BE2C (cell line): ENCODE results near the gene ROBO1.

Source experiments
- DNase-seq: peaks from one replicate; pipeline ENCODE4 v3.0.0-alpha.2; 2020
- H3K27me3 ChIP-seq: fragments of 250-450 bp; sonication (Bioruptor Pico); 2 replicates; pipeline ENCODE4 v1.5.1; 2020; ENCODE audit warnings: mild to moderate bottlenecking
- H3K36me3 ChIP-seq: fragments of 250-450 bp; sonication (Bioruptor Pico); 2 replicates; pipeline ENCODE4 v1.5.1; 2020; ENCODE audit warnings: mild to moderate bottlenecking
- H3K4me1 ChIP-seq: fragments of 250-450 bp; sonication (Bioruptor Pico); 2 replicates; pipeline ENCODE4 v1.5.1; 2020
- H3K4me3 ChIP-seq: 2 replicates; pipeline ENCODE4 v1.5.1; 2011; ENCODE audit warnings: low read depth, low read length
- H3K9me3 ChIP-seq: fragments of 250-450 bp; sonication (Bioruptor Pico); 2 replicates; pipeline ENCODE4 v1.5.1; 2020
- TF ChIP-seq, protein P1 (sequence below): IDR thresholded peaks from 2 replicates; pipeline ENCODE4 v1.5.1; 2012; ENCODE audit warnings: mild to moderate bottlenecking, low read depth, low read length

ROBO1 gene

GRCh38 chr3:79018671-79019136 is 749.1 kb downstream of the ROBO1 start:
- peak; percentile 77 for DNase-seq
- H3K4me3 ChIP-seq, result peak overlapping the region; percentile 71

GRCh38 chr3:79018265-79018664 is 749.5 kb downstream of the ROBO1 start:
- no peaks in the 10 kb centered on the region for H3K36me3 ChIP-seq
- no peaks in the 10 kb centered on the region for H3K27me3 ChIP-seq
- peak overlapping the region; percentile 71 for H3K4me3 ChIP-seq
- TF ChIP-seq, protein P1, sequence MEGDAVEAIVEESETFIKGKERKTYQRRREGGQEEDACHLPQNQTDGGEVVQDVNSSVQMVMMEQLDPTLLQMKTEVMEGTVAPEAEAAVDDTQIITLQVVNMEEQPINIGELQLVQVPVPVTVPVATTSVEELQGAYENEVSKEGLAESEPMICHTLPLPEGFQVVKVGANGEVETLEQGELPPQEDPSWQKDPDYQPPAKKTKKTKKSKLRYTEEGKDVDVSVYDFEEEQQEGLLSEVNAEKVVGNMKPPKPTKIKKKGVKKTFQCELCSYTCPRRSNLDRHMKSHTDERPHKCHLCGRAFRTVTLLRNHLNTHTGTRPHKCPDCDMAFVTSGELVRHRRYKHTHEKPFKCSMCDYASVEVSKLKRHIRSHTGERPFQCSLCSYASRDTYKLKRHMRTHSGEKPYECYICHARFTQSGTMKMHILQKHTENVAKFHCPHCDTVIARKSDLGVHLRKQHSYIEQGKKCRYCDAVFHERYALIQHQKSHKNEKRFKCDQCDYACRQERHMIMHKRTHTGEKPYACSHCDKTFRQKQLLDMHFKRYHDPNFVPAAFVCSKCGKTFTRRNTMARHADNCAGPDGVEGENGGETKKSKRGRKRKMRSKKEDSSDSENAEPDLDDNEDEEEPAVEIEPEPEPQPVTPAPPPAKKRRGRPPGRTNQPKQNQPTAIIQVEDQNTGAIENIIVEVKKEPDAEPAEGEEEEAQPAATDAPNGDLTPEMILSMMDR, result no peak
- H3K4me1 ChIP-seq, result no peaks in the 10 kb centered on the region; the same call in 1 of the 2 replicates
- no peak for DNase-seq
- no peaks in the 10 kb centered on the region for H3K9me3 ChIP-seq

More at GRCh38 chr3:79018671-79019136, 749.1 kb downstream of the ROBO1 start:
- TF ChIP-seq, protein P1, result peak; percentile 2; the same call in 1 of the 2 replicates
- Histone ChIP-seq H3K9me3 (no peaks in the 10 kb centered on the region), H3K36me3 (no peaks in the 10 kb centered on the region), H3K27me3 (no peaks in the 10 kb centered on the region), H3K4me1 (no peaks in the 10 kb centered on the region; the same call in 1 of the 2 replicates)

DNA sequence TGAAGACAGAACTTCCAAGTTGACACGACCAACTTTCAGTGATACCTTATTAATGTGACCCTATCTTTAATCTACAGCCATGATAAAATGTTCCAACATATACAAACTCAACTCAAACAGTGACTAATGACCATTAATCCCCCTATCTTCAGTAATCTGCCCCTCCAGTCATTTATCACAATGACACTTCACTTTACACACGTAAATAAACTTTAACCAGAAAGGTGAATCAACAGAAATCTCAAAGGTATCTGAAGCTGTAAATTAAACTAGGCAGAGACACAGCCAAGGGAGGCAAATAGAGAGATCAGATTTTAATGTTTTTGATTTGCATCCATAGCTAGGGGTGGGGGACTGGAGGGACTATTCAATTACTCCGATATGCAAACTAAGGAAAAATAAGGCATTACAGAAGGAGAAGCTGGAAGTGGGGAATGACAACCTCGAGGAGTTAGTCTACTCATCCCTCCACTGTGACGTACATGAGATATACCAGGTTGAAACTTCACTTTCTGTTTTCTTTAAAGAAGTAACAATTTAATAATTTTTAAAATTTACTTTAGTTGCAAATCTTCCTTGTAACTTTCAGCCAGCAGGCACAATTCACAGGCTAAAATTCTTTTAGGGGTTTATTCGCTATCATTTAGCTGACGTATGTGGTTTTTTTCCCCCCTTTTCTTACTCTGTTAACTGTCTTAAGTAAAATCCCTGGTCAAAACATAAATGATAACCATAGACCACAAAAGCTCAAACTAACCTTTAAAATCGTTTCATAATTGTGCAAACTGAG is 751.0 kb downstream of the ROBO1 start:
- H3K4me1 ChIP-seq, result no peaks in the 10 kb centered on the region; the same call in 1 of the 2 replicates
- DNase-seq, result no peak
- TF ChIP-seq, protein P1, result no peak
- H3K27me3 ChIP-seq, result no peaks in the 10 kb centered on the region
- H3K9me3 ChIP-seq, result no peaks in the 10 kb centered on the region
- H3K36me3 ChIP-seq, result no peaks in the 10 kb centered on the region
- H3K4me3 ChIP-seq, result peak overlapping the region; percentile 71

DNA sequence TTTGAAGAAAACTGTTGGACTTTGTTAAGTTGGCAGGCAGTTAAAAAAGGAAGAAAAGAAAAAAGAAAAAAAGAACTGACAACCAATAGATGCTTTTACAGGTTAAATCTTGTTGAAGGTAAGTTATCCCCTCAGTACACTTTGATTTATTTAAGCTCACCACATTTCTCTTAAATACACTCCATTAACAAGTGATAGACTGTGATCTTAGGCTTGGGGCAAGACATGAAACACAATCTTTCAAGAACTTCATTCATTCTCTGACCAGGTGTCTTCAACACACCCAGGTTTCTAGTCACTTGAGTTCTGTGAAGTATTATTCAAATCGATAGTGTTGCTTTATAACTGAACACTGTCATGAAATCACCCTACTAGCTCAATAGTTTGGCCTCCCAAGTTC is 751.9 kb downstream of the ROBO1 start:
- TF ChIP-seq, protein P1, result no peak
- H3K4me1 ChIP-seq, result no peaks in the 10 kb centered on the region; the same call in 1 of the 2 replicates
- no peaks in the 10 kb centered on the region for H3K9me3 ChIP-seq
- no peaks in the 10 kb centered on the region for H3K27me3 ChIP-seq
- DNase-seq, result no peak
- H3K4me3 ChIP-seq, result peak overlapping the region; percentile 71
- H3K36me3 ChIP-seq, result no peaks in the 10 kb centered on the region

DNA sequence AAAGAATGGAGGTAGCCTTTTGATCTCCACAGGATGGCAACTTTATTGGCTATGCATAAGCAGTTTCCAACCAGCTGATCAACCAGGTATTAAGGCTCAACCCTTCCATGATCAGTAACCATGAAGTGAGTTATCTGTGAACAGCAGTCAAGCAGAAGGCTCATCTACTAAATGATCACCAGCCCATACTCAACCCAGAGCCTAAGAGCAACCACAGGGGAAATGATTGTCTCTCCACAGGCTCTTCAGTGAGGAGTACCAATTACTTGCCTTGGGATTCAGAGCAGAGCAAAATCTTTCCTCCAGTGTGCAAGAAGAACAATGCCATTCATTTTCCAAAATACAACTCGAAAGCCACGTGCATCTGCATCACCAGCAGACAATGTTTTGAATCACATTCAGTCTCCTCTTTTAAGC is 754.8 kb downstream of the ROBO1 start:
- DNase-seq, result no peak
- TF ChIP-seq, protein P1, result no peak
- no peaks in the 10 kb centered on the region for H3K36me3 ChIP-seq
- H3K4me3 ChIP-seq, result peak overlapping the region; percentile 29
- H3K27me3 ChIP-seq, result no peaks in the 10 kb centered on the region
- no peaks in the 10 kb centered on the region; the same call in 1 of the 2 replicates for H3K4me1 ChIP-seq
- no peaks in the 10 kb centered on the region for H3K9me3 ChIP-seq

- H3K9me3 ChIP-seq, result no peaks in the 10 kb centered on the region
- no peaks in the 10 kb centered on the region for H3K27me3 ChIP-seq
- H3K4me1 ChIP-seq, result no peaks in the 10 kb centered on the region; the same call in 1 of the 2 replicates
- H3K4me3 ChIP-seq, result peak overlapping the region; percentile 29; the same call in 1 of the 2 replicates
- TF ChIP-seq, protein P1, result no peak
- no peak for DNase-seq
- H3K36me3 ChIP-seq, result no peaks in the 10 kb centered on the region
Measured at GRCh38 chr3:79012530-79012913, 755.3 kb downstream of the ROBO1 start.
